Islet precursor cell (in vitro differentiated cells): ENCODE results near the gene UCKL1.
"Not testable (repeated sequence)": the region's sequence is repeated elsewhere in the genome, so short reads cannot be mapped to it uniquely, and the experiment has no call there.

ENCODE experiments used
- DNase-seq: peaks from one replicate; pipeline ENCODE4 v3.0.0-alpha.2; 2018

UCKL1 gene

DNA sequence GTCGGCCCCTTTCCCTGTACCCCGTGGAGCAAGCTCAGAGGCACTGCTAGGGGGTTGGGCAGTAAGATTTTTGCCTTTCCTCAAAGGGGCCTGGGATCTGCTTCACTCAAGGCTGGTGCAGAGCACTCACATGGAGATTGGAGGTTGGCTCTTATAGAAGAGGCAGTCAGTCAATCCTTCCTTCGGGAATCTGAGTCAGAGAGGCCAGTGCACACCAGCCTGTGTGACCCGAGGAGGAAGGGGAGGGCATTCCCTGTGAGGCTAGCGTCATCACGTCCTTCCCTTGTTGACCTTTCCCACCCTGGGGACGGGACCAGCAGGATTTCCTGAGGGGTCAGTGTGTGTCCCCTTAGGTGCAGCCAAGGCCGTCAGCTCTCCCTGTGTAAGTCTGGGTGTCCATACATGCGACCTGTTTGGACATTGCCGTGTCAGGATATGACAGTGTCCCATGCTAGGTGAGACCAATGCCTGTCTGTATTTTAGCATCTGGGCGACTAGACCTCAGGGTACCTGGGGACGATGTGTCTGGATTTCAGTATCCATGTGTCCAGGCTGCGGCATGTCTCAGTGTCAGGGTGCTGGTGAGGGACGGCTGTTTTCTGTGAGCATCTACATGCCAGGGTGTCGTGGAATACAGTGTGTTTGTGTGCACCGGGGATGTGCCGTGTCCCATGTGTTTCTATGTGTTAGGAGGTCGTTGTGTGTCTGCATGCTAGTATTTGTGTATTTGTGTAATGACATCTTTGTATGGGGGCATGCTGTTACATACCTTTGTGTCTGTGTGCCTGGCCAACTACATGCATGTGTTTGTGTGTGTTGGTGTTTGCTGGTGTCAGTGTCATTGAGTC, 16.3 kb upstream of the UCKL1 start:
- DNase-seq: peak; percentile 58

DNA sequence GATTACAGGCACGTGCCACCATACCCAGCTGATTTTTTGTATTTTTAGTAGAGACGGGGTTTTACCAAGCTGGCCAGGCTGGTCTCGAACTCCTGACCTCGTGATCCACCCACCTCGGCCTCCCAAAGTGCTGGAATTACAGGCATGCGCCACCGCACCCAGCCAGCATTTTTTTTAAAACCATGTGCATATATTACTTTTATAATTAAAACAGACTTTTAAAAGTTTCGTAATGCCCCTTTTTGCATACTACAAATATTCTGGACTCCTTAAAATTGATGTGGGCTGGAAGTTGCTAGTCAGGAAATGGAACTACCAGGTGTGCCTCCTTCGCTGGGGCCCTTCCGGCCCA, 15.7 kb upstream of the UCKL1 start:
- DNase-seq: not testable (repeated sequence)

DNA sequence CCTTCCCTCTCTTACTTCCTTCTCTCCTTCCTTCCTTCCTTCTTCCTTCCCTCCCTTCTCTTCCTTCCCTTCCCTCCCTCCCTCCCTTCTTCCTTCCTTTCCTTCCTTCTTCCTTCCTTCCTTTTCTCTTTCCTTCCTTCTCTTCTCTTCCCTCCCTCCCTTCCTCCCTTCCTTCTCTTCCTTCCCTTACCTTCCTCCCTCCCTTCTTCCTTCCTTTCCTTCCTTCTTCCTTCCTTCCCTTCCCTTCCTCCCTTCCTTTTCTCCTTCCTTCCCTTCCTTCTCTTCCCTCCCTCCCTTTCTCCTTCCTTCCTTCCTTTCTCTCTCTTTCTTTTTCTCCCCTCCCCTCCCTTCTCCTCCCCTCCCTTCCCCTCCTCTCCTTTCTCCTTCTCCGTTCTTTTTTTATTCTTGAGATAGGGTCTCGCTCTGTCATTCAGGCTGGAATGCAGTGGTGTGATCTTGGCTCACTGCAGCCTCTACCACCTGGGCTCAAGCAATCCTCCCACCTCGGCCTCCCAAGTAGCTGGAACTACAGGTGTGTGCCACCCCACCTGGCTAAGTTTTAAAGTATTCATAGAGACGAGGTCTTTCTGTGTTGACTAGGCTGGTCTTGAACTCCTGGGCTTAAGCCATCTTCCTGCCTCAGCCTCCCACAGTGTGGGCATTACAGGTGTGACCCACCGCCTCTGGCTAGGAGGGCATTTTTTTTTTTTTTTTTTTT, 14.7 kb upstream of the UCKL1 start:
- DNase-seq: no peak

DNA sequence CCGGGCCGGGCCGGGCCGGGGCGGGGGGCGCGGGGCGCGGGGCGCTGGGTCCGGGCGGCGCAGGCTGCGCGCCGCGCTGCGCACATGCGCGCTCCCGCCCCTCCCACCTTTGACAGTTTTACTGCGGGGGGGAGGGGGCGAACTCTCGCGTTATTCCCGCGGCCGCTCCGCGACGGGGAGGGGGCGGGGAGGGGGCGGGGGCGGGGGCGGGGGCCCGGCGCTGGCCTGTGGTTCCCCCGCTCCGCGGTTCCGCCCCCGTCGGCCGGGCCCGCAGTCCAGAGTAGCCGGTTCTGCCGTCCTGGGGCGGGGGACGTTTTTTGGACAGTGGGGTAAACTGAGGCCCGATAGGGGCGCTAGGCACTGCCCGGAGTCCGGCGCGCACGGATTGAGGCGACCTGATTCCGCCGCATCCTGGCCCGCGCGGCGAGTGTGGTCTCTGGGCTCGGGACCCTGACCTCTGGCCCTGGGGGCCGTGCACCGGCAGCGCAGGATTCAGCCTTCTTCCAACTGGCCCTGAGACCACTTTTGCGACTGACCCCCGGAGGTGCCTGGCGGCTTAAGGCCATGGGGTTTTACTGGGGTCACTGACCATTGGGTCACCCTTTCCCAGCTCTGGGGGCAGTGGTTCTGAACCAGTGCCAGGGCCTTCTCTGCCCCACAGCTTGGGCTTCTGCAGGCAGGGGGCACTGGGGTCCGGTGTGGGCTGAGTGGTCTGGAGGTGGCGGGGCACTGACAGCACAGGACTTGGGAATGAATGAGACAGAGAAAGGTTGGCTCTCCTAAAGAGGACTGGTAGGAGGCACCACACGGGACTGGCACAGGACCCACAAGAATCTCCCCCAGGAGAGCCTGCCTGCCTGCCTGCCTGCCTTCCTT, 13.9 kb upstream of the UCKL1 start, which contains the start of gene ZNF512B:
Gene ZNF512B, minus strand, starts transcription at position 93 of the 876 bp plus-strand sequence. CDS start 1,980 bp downstream, outside the sequence.
- DNase-seq: peak; percentile 67

DNA sequence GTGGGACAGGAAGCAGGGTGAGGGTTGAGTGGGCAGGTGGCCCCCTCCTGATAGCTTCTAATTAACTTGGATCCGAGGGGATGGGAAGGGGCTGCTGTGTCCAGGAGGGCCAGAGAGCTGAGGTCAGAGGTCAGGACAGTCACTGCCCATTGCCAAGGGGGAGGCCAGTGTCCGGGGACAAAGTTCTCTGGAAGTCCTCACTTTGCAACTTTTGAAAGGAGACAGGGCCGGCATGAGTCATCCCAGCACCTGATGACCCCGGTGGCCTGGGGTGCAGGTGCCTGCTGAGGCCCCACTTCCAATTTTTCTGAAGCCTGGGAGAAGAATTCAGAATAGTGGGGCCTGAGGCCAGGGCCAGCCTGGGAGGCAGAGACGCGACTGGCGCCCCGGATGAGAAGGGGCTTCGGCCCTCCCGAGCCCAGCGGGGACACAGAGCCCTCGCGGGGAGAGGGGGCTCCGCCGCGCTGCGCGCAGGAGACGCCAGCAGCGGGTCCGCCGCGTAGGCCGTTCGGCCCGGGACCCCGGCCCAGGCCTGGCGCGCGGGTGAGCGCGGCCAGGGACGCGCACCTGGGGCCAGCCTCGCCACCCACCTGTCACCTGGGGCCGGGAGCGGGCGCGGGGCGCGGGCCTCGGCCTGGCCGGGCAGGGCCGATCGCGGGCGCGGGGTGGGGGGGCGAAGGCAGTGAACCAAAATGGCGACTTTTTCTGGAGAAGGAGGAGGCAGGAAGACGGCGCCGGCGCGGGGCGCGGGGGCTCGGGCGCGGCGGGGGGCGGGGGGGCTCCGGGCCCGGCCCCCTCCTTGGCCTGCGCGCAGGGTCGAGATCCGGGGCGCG, 12.9 kb upstream of the UCKL1 start:
- DNase-seq: peak; percentile 56

DNA sequence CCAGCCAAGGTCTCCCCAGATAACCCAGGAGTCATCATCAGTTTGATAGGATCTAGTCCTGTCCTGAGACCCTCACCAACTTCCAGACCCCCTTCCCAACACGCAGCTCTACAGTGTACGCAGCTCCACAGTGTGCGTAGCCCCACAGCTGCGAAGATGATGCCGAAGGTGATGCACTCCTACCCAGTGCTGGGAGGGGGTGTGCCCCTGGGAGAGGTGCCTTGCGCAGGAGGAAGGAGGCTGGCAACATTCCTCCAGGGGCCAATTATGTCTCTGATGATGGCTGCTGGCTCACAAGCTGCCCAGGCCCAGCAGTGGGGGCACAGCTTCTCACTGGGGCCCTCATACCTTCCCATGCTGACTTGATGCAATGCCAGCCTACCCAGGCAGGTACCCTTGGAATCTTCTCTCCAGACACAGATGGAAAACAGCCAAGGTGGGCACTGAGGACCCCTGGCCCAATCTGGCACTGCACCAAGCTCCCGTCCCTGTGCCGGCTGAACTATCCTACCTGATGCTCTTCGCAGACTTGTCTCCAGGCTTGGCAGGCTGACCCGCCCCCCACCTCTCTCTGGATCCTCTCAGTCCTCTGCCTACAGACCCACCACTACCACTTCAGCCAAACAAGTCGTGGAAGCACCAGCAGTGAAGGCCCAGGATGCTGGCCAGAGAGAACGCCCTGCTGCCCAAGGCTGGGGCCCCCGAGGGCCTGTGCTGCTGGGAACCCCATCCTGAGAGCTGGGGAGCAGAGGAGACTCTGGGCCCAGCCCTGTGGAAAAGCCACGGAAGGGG, 12.1 kb upstream of the UCKL1 start:
- no peak for DNase-seq

DNA sequence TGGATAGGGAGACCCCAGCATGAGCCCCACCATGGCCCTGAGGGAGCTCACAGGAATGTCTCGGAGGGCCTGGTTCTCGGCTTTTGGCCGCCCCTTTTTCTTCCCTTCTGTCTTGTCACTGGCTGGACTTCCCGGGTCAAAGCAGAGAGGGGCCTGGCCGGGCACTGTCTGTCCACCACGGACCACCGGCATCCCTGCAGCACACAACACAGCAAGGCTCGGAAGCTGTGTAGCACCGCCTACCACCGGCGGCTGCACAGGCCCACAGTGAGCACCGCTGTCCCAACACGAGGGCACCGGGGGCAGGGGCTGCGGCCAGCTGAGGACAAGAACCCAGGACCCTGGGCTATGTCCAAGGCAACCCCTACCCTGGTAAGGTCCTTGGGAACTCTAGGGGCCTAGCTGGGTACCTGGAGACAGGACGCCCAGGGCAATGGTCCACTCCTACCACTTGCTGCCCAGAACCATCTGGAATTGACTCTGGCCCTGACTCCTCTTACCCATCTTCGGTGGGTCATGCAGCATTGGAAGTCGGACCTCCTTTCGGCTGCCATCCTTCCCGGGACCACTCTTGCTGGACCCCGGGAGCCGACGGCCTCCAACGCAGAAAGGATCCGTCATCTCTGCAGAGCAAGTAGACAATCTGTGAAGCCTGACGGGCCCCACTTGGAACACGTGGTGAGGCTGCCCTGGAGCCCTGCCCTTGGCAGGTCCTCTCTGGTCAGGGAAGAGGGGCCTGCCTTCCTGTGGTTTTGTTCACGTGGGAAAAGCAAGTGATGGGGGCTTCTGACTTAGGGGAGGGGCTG, 11.3 kb upstream of the UCKL1 start:
- DNase-seq: no peak

DNA sequence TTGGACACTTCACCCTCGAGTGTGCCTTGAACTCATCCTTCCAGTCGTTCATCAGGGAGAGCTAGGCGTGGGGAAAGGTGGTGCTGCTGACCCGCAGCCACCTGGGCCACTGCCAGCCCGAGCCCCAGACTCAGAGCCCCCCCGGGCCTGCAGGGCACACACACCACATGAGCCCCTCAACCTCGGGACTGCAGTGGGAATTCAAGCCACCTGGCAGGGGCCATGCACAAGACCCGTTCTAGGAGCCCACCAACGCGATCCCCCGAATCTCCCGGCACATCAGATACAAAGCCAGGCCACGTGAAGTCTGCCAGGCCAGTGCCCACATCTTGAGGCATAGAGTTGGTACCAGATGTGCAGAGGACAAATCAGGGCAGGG, 10.7 kb upstream of the UCKL1 start:
- no peak for DNase-seq

DNA sequence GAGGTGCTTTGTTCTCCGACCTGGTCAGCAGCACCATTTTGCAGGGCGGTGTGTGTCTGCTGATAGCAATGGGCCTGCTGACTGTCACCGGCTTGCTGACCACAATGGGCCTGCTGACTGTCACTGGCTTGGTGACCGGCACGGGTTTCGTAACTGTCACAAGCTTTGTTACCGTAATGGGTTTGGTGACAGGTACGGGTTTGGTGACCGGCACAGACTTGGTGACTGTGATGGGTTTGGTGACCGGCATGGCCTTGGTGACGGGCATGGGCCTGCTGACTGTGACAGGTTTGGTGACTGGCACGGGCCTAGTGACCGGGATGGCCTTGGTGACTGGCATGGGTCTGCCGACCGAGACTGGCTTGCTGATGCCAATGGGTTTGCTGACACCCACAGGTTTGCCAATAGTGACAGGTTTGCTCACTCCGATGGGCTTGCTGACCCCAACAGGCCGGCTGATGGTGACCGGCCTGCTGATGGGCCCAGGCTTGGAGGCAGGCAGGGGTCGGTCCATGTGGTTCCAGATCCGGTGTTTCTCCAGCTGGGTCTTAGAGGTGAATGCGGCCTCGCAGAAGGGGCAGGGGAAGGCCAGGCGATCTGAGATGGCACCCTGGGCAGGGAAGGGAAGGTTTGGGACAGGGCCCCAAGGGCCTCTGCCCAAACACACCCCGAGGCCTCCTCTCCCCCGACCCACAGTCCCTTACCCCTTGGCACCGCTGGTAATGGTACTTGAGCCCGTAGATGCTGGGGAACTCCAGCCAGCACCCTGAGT, 10.1 kb upstream of the UCKL1 start:
- DNase-seq: no peak

DNA sequence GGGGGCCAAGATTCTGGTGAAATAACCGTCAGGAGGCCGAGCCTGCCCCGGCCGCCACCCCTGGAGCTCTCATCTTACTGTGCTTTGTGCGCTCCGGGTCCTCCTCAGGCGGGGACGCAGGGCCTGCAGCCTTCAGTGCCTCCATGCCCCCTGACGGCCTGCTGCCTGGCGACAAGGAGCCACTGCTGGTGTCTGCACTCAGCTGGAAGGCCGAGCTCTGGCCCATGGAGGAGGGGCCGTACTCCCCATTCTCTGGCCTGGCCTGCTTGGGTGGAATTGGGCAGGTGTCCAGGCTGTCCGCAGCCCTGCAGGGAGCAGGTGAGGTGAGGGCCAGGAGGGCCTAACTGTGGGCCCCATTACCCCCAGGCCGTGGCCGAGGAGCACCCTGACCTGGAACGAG, 8.2 kb upstream of the UCKL1 start:
- no peak for DNase-seq

DNA sequence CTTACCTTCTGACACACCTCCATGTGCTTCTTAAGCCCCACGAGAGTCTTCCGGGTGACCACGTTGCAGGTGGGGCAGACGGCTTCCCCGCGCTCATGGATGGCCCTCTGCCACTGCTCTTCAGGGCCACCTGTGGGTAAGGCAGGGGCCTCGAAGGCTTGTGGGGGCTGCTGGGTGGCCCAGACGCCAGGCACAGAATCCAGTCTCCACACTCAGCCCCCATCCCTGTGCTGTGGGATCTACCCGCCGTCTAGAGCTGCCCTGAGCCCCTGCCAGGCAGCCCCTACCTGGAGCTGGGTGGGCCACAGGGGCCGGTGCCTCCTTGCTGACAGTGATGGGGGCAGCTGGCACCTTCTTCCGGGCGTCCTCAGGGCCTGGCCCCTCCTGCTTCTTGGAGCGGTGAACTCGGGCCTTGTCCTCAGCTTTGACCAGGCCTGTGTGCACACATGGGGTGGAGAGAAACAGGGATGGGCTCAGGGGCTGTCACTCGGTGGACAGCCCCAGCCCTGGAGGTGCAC, 7.6 kb upstream of the UCKL1 start:
- DNase-seq: no peak

DNA sequence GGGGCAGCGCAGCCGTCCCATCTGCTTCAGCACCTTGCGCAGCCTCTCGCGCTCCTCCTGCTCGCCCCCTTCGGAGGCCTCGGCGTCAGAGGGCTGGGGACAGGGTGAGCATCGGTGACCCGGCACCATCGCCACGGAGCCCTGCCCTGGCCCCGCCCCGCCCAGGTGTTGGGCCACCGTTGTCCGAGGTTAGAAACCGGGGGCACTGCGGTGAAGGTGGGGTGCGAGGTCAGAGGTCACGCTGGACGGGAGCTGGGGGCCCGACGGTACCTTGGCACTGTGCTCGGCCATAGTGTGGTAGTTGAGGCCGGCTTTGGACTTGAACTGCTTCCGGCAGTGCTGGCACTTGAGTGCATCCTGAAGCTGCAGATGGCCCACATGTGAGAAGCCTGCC, 7.1 kb upstream of the UCKL1 start:
- no peak for DNase-seq

DNA sequence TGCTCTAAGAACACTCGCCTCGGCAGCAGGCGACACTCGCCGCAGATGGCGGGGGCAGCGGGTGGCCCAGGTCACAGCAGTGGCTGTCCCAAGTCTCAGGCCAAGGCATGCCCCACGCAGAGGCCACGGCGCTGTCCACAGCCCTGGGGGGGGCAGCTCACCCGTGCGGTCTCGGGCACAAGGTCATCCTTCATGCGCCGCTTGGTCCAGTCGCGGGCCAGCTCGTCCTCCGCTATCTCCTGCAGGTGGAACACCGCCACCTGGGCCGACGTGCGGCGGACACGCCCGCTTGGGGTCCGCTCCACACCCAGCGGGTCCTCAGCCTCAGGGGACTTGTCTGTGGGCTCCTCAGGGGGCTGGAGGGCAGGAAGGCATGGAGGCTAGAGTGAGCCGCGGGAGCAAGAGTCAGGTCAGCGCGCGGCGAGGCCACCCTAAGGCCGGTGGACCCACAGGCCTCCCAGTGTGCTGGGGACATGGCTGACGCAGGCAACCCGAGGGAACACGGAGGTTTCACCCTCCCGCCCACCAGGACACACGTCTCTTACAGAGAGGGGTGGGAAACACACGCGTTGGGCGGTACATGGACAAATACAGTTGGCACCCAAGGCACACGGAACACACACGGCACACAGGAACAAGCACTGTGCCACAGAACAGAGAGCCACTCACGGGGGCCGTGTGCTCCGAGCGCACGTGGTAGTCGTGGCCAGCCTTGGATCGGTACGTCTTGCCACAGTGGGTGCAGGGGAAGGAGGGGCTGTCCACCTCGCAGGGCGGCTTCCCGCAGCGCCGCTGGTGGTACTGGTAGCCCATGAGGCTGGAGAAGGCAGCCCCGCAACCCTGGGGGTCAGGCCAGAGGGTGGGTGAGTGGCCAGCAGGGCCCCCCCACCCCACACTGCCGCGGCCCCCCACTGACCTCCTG, 6.5 kb upstream of the UCKL1 start:
- no peak for DNase-seq

DNA sequence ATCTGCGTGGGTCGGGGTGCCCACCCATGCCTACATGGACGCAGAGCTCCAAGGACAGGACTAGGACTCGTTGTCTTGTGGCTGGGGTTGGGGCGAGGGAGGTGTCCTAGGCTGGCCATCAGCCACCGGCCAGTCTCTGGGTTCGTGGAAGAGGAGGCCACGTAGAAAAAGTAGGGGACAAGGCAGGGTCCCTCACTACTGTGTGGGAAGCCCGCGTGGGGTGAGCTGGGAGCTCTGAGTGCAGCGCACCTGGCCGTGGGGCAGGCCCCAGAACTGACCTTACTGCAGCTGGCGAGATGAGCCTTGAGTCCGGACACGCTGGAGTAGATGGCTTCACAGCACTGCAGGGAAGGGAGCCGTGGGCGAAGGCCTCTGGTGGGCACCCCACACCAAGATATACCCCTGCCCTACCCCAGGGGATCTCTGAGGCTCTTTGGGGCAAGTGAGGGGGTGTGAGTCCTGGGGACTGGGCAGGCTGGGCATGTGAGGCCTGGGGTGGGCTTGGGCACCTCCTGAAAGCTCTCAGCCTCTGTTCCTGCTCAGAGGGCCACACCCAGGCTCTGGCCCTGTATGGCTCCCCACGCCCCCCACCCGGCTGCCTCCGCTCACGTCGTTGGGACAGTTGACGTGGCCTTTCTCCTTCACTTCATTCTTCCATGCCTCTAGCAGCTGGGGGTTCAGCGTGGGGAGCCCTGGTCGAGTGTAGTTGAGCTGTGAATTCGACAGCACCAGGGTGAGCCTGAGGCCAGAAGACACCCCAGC, 5.6 kb upstream of the UCKL1 start:
- no peak for DNase-seq

DNA sequence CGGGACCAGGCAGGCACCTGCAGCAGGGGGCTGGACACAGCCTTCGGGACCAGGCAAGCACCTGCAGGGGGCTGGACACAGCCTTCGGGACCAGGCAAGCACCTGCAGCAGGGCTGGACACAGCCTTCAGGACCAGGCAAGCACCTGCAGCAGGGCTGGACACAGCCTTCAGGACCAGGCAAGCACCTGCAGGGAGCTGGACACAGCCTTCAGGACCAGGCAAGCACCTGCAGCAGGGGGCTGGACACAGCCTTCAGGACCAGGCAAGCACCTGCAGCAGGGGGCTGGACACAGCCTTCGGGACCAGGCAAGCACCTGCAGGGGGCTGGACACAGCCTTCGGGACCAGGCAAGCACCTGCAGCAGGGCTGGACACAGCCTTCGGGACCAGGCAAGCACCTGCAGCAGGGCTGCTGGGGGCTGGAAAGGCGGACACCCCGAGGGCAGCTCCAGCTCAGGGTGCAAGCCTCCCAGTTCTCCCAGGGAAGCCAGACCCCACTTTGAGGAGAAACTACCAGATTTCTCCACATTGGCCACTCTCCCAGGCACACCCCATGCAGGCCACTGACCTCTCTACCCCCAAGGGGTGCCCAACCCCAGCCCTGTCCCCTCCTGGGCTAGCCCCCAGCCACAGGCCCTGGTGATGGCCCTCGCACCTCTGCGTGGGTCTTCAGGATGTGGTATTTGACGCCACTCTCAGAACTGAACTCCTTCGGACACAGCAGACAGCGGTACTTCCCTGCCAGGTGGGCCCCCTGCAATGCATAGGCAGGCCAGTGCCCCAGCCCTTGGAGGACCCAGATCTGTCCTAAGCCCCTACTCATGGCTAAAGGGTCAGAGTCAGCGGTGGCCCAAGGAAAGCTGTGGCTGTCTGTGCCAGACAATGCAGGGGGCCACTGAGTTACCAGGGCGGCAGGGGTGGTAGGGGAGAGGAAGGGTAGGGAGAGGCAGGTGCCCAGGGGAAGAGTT, 4.7 kb upstream of the UCKL1 start:
- DNase-seq: not testable (repeated sequence)

DNA sequence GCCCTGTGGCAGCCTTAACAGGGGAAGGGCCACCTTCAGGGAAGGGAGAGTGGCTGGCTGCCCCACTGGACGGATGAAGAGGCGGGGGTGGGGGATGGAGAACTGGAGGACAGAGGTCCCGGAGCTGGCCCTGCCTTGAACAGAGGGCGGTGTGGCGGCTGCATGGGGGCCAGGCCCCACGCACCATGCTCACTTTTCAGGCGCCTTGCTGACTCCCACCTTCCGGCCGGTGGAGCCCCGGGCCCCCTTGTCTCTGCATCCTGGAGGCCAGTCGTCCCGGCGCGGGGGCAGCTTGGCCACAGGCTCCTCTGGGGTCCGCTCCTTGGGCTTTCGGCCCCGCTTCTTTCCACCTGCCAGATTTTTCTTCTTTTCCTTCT, 3.5 kb upstream of the UCKL1 start:
- DNase-seq: no peak
